NCI-H446 treated with DMSO at 0.1 percent for 48 hours (cell line): Measurements from ENCODE around the gene PSG11.
"Not testable (repeated sequence)": the region's sequence is repeated elsewhere in the genome, so short reads cannot be mapped to it uniquely, and the experiment has no call there.

ENCODE experiments used
- DNase-seq: peaks from one replicate; lab custom pipeline; 2025; lab: John Stamatoyannopoulos, UW

Gene PSG11

DNA sequence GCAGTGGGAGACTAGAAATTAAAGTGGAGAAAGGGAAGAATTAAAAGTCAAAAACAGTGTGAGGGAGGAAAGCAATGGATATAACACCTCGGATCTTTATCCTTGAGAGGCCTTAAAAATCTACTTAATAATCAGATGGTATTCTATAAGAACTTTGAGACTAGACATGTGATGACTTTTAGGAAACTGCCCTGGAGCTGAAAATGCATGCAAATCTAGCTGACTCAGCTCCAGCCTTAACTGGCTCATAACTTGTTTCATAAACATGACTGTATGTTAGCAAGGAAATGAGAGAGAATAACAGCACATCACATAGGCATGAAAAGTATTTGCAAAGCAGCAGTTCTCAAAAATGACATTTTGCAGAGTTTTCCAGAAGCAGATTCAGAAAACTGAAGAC lies 38.1 kb downstream of the PSG11 start:
- not testable (repeated sequence) for DNase-seq

DNA sequence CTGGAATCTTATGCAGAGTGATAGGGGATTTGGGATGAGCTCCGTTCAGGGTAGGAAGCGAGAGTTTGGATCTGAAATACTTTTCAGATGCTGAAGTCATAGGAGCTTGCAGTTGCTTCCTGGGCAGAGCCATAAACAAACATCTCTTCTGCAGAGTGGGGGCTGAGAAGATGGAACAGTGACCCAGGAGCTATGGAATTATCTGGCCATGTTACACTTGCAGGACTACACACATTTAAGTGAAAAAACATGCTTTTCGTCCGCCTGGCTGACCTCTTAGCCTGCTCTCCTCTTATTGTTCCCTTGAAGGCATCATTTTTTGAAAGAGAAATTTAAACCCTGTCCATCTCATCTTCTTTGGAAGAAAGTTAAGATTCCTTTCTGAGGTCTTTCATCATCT lies 40.7 kb downstream of the PSG11 start:
- DNase-seq: no peak

DNA sequence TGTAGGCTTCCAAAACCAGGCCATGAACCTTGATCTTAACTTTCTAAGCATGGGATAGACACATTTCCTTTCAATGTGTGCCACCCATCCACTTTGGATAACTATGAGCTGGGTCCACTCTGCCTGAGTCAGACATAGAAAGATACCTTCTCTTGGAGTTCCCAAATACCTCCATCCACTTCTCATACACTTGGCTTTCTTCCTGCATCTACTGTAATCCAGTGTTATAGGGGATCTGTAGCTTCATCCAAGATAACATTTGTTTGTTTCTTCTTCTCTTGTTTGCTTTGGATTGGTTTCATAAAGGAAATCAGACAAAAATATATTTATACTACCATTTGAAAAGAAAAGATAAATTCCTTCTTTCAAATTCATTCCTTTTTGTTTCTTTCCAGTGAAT lies 44.2 kb downstream of the PSG11 start:
- DNase-seq: not testable (repeated sequence)

DNA sequence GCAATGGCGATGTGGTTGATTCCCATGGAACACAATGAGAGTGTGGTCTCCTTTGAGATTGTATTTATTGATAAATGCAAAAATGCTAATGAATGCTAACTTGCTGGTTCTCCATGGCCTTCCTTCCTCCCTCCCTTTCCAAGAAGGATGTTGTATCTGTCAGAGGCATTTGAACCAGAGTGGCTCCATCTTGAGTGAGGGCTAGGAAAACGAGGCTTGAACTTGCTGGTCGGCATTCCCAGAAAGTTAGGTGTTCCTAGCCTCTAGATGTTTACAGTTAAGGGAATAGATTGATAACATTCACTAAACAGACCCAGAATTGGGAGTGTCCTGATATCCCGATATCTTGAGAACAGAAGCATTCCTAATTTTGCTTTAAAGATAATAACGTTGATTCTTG lies 54.8 kb downstream of the PSG11 start:
- DNase-seq: not testable (repeated sequence)

DNA sequence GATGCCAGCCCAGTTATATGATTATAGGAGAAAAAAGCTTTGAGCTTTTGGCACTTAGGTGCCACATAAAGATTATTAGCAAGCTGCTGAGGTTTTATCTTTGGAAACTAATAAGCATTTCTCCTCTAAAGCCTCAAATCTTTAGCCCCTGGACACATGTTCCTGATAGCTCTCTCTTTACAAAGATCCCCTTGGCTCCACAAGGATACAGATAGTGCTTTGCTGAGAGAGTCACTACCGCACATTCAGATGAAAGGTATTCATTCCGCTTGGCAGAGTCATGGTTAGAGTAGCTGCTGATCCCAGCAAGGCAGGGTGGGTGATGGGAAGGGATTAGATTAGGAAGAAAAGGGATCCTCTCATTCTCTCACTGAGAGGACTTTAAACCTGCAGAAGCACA lies 61.1 kb downstream of the PSG11 start:
- DNase-seq: no peak

DNA sequence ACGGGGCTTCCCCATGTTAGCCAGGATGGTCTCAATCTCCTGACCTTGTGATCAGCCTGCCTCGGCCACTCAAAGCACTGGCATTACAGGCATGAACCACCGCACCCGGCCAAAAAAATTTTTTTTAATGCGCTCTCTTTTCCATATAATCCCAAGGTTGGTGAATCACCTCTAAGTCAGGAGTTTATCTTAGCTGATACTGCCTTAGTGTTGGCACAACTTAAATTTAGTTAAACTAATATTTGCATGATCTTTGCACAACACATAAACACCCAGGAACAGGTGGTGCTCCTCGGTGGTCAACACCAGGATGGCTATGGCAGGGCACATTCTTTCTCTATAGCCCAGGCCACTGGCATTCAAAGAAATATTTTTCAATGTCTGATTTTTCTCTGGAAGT lies 65.2 kb downstream of the PSG11 start:
- no peak for DNase-seq
